Suppressor macrophage treated with lipopolysaccharide for 4 hours (primary cell): Measurements from ENCODE around the gene DNER.

Source experiments
- DNase-seq: peaks from one replicate; pipeline ENCODE4 v3.0.0-alpha.2; 2020

DNER gene

GRCh38 chr2:229665158-229665557, 49.2 kb downstream of the DNER start:
- no peak for DNase-seq

GRCh38 chr2:229661478-229661877, 52.9 kb downstream of the DNER start:
- DNase-seq: no peak

DNA sequence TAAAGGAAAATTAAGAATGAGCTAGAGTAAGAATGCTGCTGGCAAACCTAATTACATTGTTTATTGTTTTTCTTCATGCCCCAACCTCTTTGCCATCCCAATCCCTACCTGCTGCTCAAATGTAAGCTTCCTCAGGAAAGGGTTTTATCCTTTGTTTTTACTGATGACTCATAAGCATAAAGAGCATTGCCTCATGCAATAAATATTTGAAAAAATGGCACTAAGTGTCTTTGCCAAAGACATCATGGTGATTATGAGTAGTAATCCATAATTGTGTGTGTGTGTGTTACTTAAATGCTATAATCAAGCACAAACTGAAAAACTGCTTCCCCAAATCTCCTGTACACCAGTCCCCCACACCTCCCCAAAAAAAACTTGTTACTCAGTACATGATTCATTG, 53.4 kb downstream of the DNER start:
- DNase-seq: no peak

DNA sequence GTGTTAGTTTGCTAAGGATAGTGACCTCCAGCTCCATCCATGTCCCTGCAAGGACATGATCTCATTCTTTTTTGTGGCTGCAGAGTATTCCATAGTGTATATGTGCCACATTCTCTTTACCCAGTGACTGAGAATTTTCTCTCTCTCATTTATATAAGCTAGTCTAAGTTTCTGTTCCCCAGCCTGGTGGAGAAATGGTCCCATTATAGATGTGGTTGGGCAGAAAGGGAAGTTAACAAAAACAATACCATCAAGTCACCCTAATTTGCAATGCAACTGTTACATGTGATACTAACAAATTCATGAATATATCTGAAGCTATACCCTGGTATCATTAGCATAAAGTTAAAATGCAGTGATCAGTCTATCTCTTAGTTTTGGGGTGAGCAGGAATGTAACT, 54.0 kb downstream of the DNER start:
- no peak for DNase-seq

DNA sequence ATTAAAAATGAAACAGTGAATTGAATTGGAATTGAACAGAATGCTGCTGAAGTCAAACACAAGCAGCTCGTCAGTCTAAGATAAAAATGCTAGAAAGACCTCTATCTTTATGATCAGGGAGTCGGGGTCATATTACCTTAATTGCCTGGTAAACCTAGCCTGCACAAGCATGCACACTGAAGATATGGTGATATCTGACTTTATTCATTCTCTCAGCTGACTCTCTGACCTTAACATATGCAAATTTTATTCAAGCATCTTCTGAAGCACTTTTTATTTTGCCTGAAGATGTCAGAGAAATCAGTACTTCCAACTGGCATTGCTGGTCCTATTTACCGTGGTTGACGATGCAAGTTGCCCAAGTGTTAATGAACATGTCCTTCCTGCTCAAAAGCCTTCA, 56.4 kb downstream of the DNER start:
- DNase-seq: no peak

DNA sequence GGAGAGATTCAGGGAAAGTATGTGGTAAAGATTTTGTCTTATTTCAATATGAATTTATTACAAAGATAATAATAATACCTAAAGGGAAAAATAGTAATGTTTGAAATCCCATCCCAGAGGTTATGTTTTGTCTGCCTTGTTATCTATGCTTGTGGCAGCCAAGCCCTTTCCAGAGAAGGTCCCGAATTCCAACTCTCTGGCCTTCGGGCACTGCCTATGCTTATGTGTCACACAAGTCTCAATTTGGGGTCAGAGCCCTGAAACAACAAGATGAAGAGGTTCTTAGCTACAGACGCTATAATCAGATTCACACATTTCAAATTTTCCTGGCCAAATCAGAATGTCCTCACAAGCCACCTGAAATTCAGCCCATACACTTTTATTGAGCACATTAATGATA, 59.9 kb downstream of the DNER start:
- DNase-seq: no peak

DNA sequence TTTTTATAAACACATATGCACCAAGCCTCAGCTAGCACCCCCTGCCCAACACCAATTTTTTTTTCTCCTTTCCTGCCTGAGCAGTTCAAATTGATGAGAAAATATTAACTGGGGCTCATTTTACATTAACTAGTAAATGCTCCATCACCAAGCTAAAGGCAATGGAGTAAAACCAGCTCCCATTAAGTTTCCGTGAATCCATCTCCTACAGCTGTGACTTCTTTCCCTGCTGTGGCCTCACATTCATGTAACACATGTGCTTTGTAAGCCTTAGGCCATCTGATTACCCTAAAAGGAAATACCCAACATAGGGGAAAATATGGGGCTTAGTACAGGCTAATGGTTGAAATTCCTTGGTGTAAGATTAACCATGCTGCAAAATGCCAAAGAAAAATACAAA, 60.8 kb downstream of the DNER start:
- no peak for DNase-seq

- no peak for DNase-seq
Measured at GRCh38 chr2:229652796-229653195, 61.6 kb downstream of the DNER start.

- no peak for DNase-seq
Measured at GRCh38 chr2:229650901-229651300, 63.5 kb downstream of the DNER start.

DNA sequence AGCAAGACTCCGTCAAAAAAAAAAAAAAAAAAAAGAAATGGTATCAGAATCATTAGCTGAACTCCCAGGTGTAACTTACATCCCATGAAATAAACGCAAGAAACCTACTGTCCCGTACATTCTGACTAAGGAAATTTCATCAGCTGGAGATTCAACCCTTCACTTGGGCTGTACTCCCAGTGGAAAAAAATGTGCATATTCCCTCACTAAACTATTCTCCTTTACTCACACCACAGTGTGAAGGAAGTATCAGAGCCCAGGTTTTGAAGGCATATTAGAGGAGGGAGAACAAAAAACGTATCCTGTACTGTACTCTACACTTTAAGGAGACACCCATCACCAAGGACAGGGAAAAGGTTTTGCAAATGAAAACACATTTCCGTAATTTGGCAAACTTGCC, 64.3 kb downstream of the DNER start:
- no peak for DNase-seq

DNA sequence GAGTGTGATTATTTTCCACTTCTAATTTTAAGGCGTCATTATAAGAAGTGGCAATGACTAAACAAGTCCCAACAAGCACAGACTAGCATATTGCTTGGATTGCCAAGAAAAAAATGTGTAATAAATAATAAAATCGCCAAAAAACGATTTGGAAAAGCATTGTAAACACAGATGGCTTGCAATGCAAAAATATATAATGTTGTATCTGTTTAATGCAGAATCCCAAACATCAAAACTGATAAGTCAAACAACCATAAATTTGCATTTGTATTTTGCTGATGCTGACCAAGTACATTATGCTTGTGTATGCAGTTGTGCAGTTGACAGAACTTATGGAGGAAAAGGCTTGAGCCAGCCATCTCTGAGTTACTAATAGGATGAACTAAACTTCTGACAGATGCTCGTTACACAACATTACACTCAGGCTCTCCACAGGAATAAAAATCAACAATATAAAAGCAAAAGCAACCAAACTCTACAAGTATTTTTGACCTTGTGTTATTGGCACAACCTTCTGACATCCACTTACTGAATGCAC, 68.1 kb downstream of the DNER start:
- no peak for DNase-seq

DNA sequence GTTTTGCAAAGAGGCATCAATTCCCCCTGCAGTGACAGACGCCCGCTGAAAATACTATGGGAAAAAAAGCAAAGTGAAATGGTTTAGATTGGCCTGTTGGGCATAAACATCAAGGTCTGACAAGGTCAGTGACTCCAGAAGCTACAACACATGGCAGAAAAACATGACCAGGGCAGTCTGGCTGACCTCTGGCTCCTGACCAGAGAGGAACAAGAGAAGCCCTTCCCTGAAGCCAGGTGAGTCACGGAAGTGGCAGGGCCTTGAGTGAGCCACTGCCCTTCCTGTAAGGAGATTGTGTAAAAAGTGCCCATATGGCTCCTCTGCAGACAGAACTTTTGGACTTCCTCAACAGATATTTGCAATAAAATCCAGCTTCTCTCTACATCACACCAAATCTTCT, 72.0 kb downstream of the DNER start:
- no peak for DNase-seq

DNA sequence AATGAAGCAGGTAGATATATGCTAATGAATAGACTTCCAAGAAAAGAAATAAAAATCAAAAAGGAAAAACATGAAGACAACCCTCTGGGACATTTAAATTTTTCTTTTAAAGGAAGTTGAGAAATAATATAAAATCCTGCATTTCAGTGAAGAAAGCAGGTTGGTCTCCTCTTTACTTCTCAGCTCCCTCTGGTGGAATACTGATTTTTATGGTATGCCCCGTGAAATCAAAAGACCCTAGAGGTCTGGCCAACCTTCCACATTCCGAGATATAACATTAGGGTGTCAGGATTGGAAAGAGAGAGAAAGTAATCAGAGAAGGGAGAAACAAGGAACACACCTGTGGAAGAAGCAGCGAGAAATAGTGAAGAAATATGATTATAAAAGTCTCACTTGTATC, 72.7 kb downstream of the DNER start:
- DNase-seq: no peak

GRCh38 chr2:229640636-229641035, 73.7 kb downstream of the DNER start:
- DNase-seq: no peak

- no peak for DNase-seq
Measured at GRCh38 chr2:229636571-229636970, 77.8 kb downstream of the DNER start.

DNA sequence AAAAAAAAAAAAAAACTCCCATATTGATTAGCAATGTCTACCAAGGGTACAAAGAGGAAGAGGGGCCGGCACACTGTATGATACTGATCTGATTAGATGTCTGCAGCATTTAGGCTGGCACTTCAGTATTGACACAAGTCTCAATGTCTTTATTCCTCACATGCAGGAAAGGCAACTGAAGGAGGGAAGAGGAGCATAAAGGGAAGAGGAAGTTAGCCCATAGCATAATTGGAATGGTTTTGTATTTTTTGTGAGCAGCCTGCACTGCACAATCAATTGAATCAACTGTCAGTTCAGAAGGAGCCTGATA, 79.0 kb downstream of the DNER start:
- DNase-seq: no peak

DNA sequence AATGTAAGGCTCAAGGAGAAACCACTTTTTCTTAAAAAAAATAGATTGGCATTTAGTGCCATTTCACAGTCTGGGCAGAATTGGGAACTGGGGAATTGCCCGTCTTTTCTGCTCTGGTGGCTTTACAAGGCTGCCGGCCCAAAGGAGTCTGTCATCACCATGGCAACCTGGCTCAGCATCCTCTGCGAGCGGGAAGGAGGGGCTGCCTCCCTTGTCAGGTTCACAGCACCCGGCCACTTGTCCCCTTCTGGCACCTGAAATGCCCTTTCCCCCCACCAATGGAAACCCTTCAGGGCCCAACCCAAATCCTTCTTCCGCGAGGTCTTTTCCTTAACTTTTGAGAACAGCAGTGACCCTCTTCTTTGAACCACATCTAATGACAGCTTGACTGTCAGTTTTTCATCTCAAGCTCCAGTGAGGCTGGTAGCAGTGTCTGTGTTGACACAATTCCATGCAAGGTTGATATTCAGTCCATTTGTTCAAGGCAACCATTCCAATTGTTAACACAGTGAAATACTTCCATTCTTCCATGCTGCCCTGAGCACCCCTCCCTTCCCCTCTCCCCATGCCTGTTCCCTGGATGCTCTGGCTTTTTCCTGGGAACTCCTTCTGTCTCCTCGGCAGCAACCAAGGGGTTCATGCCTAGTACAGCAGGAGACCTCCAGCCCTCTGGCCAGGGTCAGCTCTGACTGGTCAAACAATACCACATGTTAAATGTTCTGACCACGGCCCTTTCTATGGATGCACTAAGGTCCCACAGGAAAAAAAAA, 79.6 kb downstream of the DNER start:
- DNase-seq: no peak

GRCh38 chr2:229633556-229633955, 80.8 kb downstream of the DNER start:
- no peak for DNase-seq

GRCh38 chr2:229629039-229629438, 85.3 kb downstream of the DNER start:
- DNase-seq: no peak

GRCh38 chr2:229627728-229628127, 86.6 kb downstream of the DNER start:
- no peak for DNase-seq

DNA sequence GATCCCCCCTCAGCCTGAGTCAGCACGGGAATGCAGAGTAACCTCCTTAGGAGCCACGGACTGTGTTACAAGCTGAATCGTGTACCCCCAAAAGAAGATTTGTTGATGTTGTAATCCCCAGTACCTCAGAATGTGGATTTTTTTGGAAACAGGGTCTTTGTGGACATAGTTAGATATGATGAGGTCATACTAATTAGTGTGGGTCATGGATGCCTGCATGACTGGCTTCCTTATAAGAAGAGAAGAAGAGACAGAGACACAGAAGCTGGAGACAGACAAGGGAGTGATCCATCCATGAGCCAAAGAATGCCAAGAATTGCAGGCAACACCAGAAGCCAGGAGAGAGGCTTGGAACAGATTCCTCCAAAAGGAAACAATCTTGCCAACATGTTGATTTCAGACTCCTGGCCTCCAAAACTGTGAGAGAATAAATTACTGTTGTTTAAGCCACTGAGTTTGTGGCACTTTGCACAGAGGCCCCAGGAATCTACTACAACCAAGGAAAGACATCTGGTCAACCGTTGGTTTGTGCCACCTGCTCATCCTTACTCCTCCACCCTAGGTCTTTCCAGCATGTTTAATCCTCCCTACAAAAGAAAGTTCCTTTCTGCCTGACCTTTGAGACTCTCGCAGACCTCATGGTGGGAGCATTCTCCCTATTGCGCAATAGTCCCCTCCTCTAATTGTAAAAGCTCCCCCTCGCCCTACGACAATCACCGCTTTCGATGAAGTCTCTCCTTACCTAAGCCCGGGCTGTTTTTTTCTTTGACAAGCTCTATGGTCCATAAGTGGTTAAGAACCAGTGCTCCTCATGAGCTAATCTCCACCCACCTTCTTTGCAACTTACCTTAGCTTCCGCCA, 91.6 kb downstream of the DNER start:
- no peak for DNase-seq

- DNase-seq: no peak
Measured at GRCh38 chr2:229620759-229621158, 93.6 kb downstream of the DNER start.

- no peak for DNase-seq
Measured at GRCh38 chr2:229620289-229620688, 94.1 kb downstream of the DNER start.

- DNase-seq: no peak
Measured at GRCh38 chr2:229616433-229616832, 97.9 kb downstream of the DNER start.
